HL-60 (cell line): ENCODE measurements around the gene BHLHE23.

Source experiments
- DNase-seq, 2 experiments: peaks; one replicate each; pipeline ENCODE4 v3.0.0-alpha.2; 2010 to 2020; ENCODE audit warnings: low read depth in 1 of 2, low spot score in 1 of 2
- H3K27ac ChIP-seq: fragments of 250-450 bp; sonication (Bioruptor Pico); replicated peaks from 2 replicates; pipeline ENCODE4 v1.5.1; 2020; ENCODE audit warnings: mild to moderate bottlenecking, moderate library complexity
- H3K27me3 ChIP-seq: fragments of 250-450 bp; sonication (Bioruptor Pico); 2 replicates; pipeline ENCODE4 v1.5.1; 2021; ENCODE audit warnings: mild to moderate bottlenecking, moderate library complexity; ENCODE audit not compliant: insufficient read depth, poor library complexity, severe bottlenecking
- H3K4me3 ChIP-seq: replicated peaks from 2 replicates; pipeline ENCODE4 v1.5.1; 2011; ENCODE audit warnings: mild to moderate bottlenecking, control low read depth, low read length; ENCODE audit not compliant: insufficient read depth
- CTCF ChIP-seq: IDR thresholded peaks from one replicate; pipeline ENCODE4 v1.5.1; 2011; ENCODE audit warnings: low read length, control low read depth, inconsistent platforms; ENCODE audit not compliant: insufficient read depth
- GABPA ChIP-seq: IDR thresholded peaks from 2 replicates; pipeline ENCODE4 v1.6.1; 2012; ENCODE audit warnings: low read depth
- POLR2AphosphoS5 ChIP-seq: IDR thresholded peaks from 2 replicates; pipeline ENCODE4 v1.6.1; 2012; ENCODE audit warnings: low read depth
- REST ChIP-seq: IDR thresholded peaks from 2 replicates; pipeline ENCODE4 v1.6.1; 2012; ENCODE audit warnings: low read depth; ENCODE audit not compliant: insufficient replicate concordance
- SPI1 ChIP-seq: IDR thresholded peaks from 2 replicates; pipeline ENCODE4 v1.6.1; 2012; ENCODE audit warnings: low read depth, mild to moderate bottlenecking, borderline replicate concordance

BHLHE23 gene

GRCh38 chr20:62980970-62981369 is 25.8 kb downstream of the BHLHE23 start:
- no peak overlapping the region for H3K27ac ChIP-seq

GRCh38 chr20:62980380-62980960 is 26.3 kb downstream of the BHLHE23 start:
- DNase-seq, result no peak
- H3K4me3 ChIP-seq, result no peak overlapping the region
- H3K27ac ChIP-seq, result no peak overlapping the region
- TF ChIP-seq CTCF (no peak), POLR2AphosphoS5 (no peak), GABPA (no peak), REST (no peak), SPI1 (no peak)
- H3K27me3 ChIP-seq, result peaks cover 22% of the 10 kb centered on the region

More at GRCh38 chr20:62980970-62981369, 25.8 kb downstream of the BHLHE23 start:
- Histone ChIP-seq H3K4me3 (no peak overlapping the region), H3K27me3 (peaks cover 22% of the 10 kb centered on the region)
- no peak for TF ChIP-seq CTCF
- DNase-seq, result peak in 1 of 2 experiments; percentile 86

DNA sequence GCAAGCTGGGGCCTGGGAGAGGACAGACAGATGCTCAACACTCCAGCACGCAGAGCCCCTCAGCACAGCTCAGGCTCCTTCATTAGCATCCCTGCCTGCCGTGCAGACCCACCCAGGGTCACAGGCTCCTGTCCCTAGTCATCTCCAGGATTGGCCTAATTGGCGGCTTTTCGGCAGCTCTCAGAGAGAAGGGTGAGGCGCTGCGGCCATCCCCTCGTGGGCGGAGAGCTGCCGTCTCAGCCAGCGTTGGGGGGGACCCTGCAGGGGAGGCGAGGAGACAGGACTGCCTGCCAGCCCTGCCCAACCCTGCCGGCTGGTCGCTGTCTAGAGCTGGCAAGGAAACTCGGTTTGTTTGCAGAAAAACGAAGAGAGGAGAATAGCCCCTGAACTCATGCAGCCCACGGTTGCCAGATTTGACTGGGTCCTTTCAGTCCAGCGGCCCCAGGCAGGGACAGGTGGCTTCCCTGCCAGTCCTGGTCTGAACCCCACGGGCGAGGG is 26.8 kb downstream of the BHLHE23 start:
- no peak for TF ChIP-seq GABPA
- TF ChIP-seq REST, result no peak
- TF ChIP-seq SPI1, result no peak
- TF ChIP-seq POLR2AphosphoS5, result no peak
- no peak overlapping the region for H3K27ac ChIP-seq
- no peak overlapping the region for H3K4me3 ChIP-seq
- peaks cover 25% of the 10 kb centered on the region for H3K27me3 ChIP-seq
- no peak for DNase-seq

DNA sequence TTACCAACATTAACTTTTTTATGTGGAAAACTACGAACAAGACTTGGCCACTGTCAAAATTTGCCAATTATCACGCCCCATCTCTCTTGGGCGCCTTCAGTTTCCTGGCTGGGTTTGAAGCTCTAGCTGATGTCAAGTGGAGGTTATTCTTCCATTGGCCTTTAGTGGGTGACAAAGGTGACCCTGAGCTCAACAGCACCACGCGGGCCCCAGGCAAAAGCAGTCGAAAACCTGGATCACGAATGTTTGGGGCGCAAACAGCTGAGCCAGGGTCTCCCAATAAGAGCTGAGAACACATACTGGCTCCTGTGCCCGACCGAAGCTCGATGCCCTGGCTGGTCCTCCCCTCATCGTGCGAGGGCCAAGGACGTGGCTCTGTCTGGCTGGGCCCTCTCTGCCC is 27.5 kb downstream of the BHLHE23 start:
- Histone ChIP-seq H3K27me3 (peaks cover 31% of the 10 kb centered on the region), H3K4me3 (no peak overlapping the region), H3K27ac (no peak overlapping the region)
- no peak for DNase-seq
- TF ChIP-seq SPI1, result no peak
- TF ChIP-seq REST, result no peak
- no peak for TF ChIP-seq CTCF
- TF ChIP-seq POLR2AphosphoS5, result no peak
- no peak for TF ChIP-seq GABPA
